ENCODE measurements around the gene ITGA4.

Gene ITGA4

GRCh38 chr2:181576431-181576830 is 119.2 kb downstream of the ITGA4 start:
- Histone ChIP-seq H3K4me1 (ENCODE audit: insufficient read depth, low read length) (no peaks in the 10 kb centered on the region), H3K4me3 (ENCODE audit: low read length) (no peak overlapping the region), H3K27me3 (ENCODE audit: insufficient read depth, low read length) (peaks cover 21% of the 10 kb centered on the region), H3K36me3 (ENCODE audit: insufficient read depth, low read length) (no peaks in the 10 kb centered on the region), H3K9me3 (ENCODE audit: insufficient read depth, low read depth, low read length) (no peaks in the 10 kb centered on the region), H3K9ac (ENCODE audit: low read depth, low read length) (no peak overlapping the region), H3K27ac (ENCODE audit: low read depth, low read length) (no peak overlapping the region)
- 93% methylated on average over 5 of the region's 5 CpGs for WGBS

- Histone ChIP-seq H3K36me3 (ENCODE audit: insufficient read depth, low read length) (no peaks in the 10 kb centered on the region), H3K27ac (ENCODE audit: low read depth, low read length) (no peak overlapping the region), H3K27me3 (ENCODE audit: insufficient read depth, low read length) (peaks cover 21% of the 10 kb centered on the region), H3K9ac (ENCODE audit: low read depth, low read length) (no peak overlapping the region), H3K9me3 (ENCODE audit: insufficient read depth, low read depth, low read length) (no peaks in the 10 kb centered on the region), H3K4me1 (ENCODE audit: insufficient read depth, low read length) (no peaks in the 10 kb centered on the region), H3K4me3 (ENCODE audit: low read length) (no peak overlapping the region)
- WGBS: 83% methylated on average over 1 of the region's 3 CpGs
Measured at GRCh38 chr2:181578829-181579228, 121.6 kb downstream of the ITGA4 start.

- peaks cover 16% of the 10 kb centered on the region for H3K27me3 ChIP-seq (ENCODE audit: insufficient read depth, low read length)
- no peaks in the 10 kb centered on the region for H3K36me3 ChIP-seq (ENCODE audit: insufficient read depth, low read length)
- no peaks in the 10 kb centered on the region for H3K9me3 ChIP-seq (ENCODE audit: insufficient read depth, low read depth, low read length)
- H3K9ac ChIP-seq (ENCODE audit: low read depth, low read length): no peak overlapping the region
- H3K4me1 ChIP-seq (ENCODE audit: insufficient read depth, low read length): no peaks in the 10 kb centered on the region; the same call in 1 of the 2 replicates
- no peak overlapping the region for H3K27ac ChIP-seq (ENCODE audit: low read depth, low read length)
- 83% methylated on average over 2 of the region's 2 CpGs for WGBS
- no peak overlapping the region for H3K4me3 ChIP-seq (ENCODE audit: low read length)
Measured at GRCh38 chr2:181581534-181581933, 124.3 kb downstream of the ITGA4 start.

GRCh38 chr2:181585732-181586131 is 128.5 kb downstream of the ITGA4 start:
- Histone ChIP-seq H3K27me3 (ENCODE audit: insufficient read depth, low read length) (peaks cover 4% of the 10 kb centered on the region), H3K9me3 (ENCODE audit: insufficient read depth, low read depth, low read length) (no peaks in the 10 kb centered on the region), H3K4me1 (ENCODE audit: insufficient read depth, low read length) (peaks cover 8% of the 10 kb centered on the region), H3K27ac (ENCODE audit: low read depth, low read length) (no peak overlapping the region), H3K36me3 (ENCODE audit: insufficient read depth, low read length) (no peaks in the 10 kb centered on the region), H3K9ac (ENCODE audit: low read depth, low read length) (no peak overlapping the region), H3K4me3 (ENCODE audit: low read length) (no peak overlapping the region)
- 88% methylated on average over 3 of the region's 3 CpGs for WGBS

Measured in HUES64 (cell line).